Activated gamma-delta T cell treated with Interleukin-2 at 50 U/mL for 16 hours (primary cell): Measurements from ENCODE around the gene ARL4C.
A peak's percentile ranks its signal among the peaks of the same experiment; 100 is the strongest.

ENCODE experiments used
- DNase-seq: peaks from one replicate; pipeline ENCODE4 v3.0.0-alpha.2; 2020

The ARL4C gene

DNA sequence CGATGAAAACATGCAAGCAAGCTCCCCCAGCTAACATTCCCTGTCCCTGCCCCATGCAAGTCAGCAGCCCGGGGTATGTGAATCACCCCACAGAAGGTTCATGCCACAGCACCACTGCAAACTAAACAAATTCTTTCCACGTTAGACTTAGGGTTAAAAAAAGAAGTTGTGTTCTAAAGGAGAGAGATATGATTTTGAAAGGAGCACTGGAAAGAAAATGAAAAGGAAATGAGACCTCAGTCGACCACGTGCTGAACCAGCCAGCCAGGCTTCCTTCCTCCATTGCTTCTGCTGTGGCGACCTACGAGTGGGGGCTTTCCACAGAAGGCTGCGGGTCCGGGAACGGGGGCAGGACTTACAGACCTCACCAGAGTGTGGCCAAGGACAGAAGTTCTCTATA, 52.0 kb downstream of the ARL4C start:
- DNase-seq: peak; percentile 37

DNA sequence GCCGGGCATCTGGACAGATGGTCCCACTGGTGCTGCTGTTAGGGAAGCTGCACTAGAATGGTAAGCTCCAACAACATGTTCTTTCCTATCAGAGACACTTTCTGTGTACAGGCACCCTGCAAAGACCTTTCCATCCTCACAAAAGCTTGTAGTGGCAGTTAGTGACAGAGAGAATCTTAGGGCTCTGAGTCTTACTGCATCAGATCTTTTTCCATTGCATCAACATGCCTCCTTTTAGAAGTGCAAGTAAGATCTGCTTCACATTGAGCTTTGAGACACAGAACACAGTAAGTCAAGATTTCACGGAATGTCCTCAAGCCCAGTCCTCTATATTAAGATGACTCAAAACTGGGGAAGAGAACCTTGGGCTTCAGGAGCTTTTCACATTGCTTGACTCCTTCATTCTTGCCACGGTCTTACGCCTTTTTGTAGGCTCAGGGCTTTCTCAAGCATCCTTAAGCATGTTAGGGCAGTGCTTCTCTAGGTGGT, 52.6 kb downstream of the ARL4C start:
- no peak for DNase-seq
